Lung (tissue), 12 donors: ENCODE data around the gene AK3. TPM values are rescaled to one million over a fixed set of nuclear protein-coding genes. Genes with fewer than 3 reads are reported as not detected.
"Not testable (repeated sequence)": the region's sequence is repeated elsewhere in the genome, so short reads cannot be mapped to it uniquely, and the experiment has no call there.

Experiments
- ATAC-seq: fragments of 200-7000 bp; cut with Tn5 transposase; one replicate; pipeline ENCODE4 v1.9.1; 2020; ENCODE audit warnings: moderate number of reproducible peaks; ENCODE audit not compliant: insufficient read depth, low FRiP score
- DNase-seq, 3 donors: peaks; one replicate each; pipeline ENCODE4 v3.0.0-alpha.2; 2013 to 2017
- H3K27ac ChIP-seq, 2 donors: one replicate each; pipeline ENCODE4 v1.5.1; 2013; ENCODE audit warnings: mild to moderate bottlenecking in 2 of 2, moderate library complexity in 2 of 2, control low read depth in 1 of 2, inconsistent platforms in 1 of 2, low read depth in 1 of 2, low read length in 1 of 2
- H3K27me3 ChIP-seq, 3 donors: one replicate each; pipeline ENCODE4 v1.5.1; 2013; ENCODE audit warnings: low read length in 2 of 3; ENCODE audit not compliant: control insufficient read depth in 3 of 3, insufficient read depth in 3 of 3
- H3K36me3 ChIP-seq, 4 donors: one replicate each; pipeline ENCODE4 v1.5.1; 2013; ENCODE audit warnings: low read length in 4 of 4, mild to moderate bottlenecking in 1 of 4, moderate library complexity in 1 of 4; ENCODE audit not compliant: control insufficient read depth in 4 of 4, insufficient read depth in 4 of 4
- H3K4me1 ChIP-seq, 5 donors: one replicate each; pipeline ENCODE4 v1.5.1; 2013; ENCODE audit warnings: low read length in 5 of 5, mild to moderate bottlenecking in 2 of 5, moderate library complexity in 1 of 5; ENCODE audit not compliant: control insufficient read depth in 5 of 5, insufficient read depth in 5 of 5
- H3K4me3 ChIP-seq: one replicate; pipeline ENCODE4 v1.5.1; 2013; ENCODE audit warnings: mild to moderate bottlenecking, control low read depth, moderate library complexity
- H3K9ac ChIP-seq, 2 donors: one replicate each; pipeline ENCODE4 v1.5.1; 2013; ENCODE audit warnings: low read length in 2 of 2, control low read depth in 1 of 2; ENCODE audit not compliant: insufficient read depth in 1 of 2
- H3K9me3 ChIP-seq, 4 donors: one replicate each; pipeline ENCODE4 v1.5.1; 2013; ENCODE audit warnings: low read length in 3 of 4, mild to moderate bottlenecking in 1 of 4, moderate library complexity in 1 of 4; ENCODE audit not compliant: control insufficient read depth in 4 of 4, insufficient read depth in 3 of 4
- WGBS, 2 donors: extraction: QIAGEN DNeasy Blood & Tissue Kit; methylation state at CpG; one replicate each; pipeline ENCODE4 v1.1.7; 2013; 5-methylcytosine and 5-hydroxymethylcytosine counted together
- polyA plus RNA-seq, 2 donors: library from polyadenylated mRNA; stranded (reverse); fragments of 200-250 nt; gene quantifications; one replicate each; pipeline ENCODE4 v1.2.1, GENCODE V29; 2013
- total RNA-seq, 2 donors: library from RNA; depleted of rRNA in 1 of 2; stranded (reverse); fragments of >200 nt in 1 of 2; gene quantifications; one replicate each; pipeline ENCODE4 v1.2.1, GENCODE V29; 2014 to 2021
- TF ChIP-seq, protein P1 (sequence below): IDR thresholded peaks from 2 replicates; pipeline ENCODE4 v1.5.1; 2012; ENCODE audit warnings: mild to moderate bottlenecking; ENCODE audit errors: control extremely low read depth, extremely low read depth
- donor health status: control.
- donor health status: control.
- donor health status: Bipolar disorder and iron deficiency.
- donor health status: healthy.
- donor health status: DM: yes; HTN: yes; CAD: no.

The AK3 gene
- total and polyA plus RNA-seq, 4 donors = 22.4 to 62.7 (median 31.8) TPM

- no peaks in the 10 kb centered on the region for H3K27me3 ChIP-seq
- TF ChIP-seq, protein P1, sequence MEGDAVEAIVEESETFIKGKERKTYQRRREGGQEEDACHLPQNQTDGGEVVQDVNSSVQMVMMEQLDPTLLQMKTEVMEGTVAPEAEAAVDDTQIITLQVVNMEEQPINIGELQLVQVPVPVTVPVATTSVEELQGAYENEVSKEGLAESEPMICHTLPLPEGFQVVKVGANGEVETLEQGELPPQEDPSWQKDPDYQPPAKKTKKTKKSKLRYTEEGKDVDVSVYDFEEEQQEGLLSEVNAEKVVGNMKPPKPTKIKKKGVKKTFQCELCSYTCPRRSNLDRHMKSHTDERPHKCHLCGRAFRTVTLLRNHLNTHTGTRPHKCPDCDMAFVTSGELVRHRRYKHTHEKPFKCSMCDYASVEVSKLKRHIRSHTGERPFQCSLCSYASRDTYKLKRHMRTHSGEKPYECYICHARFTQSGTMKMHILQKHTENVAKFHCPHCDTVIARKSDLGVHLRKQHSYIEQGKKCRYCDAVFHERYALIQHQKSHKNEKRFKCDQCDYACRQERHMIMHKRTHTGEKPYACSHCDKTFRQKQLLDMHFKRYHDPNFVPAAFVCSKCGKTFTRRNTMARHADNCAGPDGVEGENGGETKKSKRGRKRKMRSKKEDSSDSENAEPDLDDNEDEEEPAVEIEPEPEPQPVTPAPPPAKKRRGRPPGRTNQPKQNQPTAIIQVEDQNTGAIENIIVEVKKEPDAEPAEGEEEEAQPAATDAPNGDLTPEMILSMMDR = no peak
- no peak overlapping the region for H3K9ac ChIP-seq
- no peaks in the 10 kb centered on the region for H3K4me1 ChIP-seq
- no peak overlapping the region for H3K4me3 ChIP-seq
- WGBS, 2 donors = 75 to 81% methylated on average over 4 of the region's 4 CpGs
- peak in 2 of 3 donors; percentile 2 to 34 for DNase-seq
- no peaks in the 10 kb centered on the region for H3K36me3 ChIP-seq
- no peak overlapping the region for H3K27ac ChIP-seq
- no peak for ATAC-seq
- H3K9me3 ChIP-seq = no peaks in the 10 kb centered on the region
These were observed 15.4 kb upstream of the AK3 start for GRCh38 chr9:4756420-4756819.

DNA sequence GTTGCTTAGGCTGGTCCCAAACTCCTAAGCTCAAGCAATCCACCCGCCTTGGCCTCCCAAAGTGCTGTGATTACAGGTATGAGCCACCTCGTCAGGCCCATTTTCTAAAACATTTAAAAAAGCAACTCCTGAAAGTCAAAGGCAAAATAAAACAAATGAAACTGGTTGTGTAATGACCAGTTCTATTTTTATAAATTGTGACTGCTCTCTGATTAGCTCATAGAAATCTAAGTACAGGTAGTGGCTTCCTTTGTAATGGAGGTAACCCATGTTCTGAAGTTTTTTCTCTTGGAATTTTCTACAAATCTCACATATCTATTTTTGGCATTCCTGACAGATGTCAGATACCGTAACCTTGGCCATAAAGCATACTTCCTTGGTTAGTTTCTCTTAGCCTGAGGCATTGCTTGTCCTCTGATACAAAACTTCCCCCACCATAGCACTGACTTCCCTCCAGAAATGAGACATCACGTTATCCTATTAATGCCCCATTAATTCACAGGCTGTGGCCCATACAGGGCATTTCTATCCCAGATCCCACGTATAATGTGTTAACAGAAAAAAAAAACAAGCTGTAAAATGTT lies 14.1 kb upstream of the AK3 start:
- Histone ChIP-seq H3K36me3 (no peaks in the 10 kb centered on the region), H3K27me3 (no peaks in the 10 kb centered on the region), H3K9ac (no peak overlapping the region), H3K9me3 (no peaks in the 10 kb centered on the region), H3K4me3 (no peak overlapping the region), H3K27ac (no peak overlapping the region), H3K4me1 (no peaks in the 10 kb centered on the region)
- TF ChIP-seq, protein P1 = no peak
- ATAC-seq = no peak
- DNase-seq = no peak
- 60 to 63% methylated on average over 5 of the region's 5 CpGs for WGBS, 2 donors

DNA sequence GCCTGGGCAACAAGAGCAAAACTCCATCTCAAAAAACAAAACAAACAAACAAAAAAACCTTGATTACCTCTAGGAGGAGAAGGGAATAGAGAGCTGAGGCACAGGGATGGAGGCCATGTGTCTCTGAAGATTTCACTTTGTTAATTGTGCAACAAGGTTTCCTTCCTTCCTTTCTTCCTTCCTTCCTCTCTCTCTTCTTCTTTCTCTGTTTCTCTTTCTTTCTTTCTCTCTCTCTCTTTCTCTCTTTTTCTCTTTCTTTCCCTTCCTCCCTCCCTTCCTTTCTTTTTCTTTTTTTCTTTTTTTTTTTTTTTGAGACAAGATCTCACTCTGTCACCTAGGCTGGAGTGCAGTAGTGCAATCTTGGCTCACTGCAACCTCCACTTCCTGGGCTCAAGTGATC lies 13.5 kb upstream of the AK3 start:
- not testable (repeated sequence) for H3K27me3 ChIP-seq, H3K9me3 ChIP-seq, H3K4me3 ChIP-seq, H3K27ac ChIP-seq, DNase-seq, H3K4me1 ChIP-seq, ATAC-seq, H3K36me3 ChIP-seq, H3K9ac ChIP-seq

DNA sequence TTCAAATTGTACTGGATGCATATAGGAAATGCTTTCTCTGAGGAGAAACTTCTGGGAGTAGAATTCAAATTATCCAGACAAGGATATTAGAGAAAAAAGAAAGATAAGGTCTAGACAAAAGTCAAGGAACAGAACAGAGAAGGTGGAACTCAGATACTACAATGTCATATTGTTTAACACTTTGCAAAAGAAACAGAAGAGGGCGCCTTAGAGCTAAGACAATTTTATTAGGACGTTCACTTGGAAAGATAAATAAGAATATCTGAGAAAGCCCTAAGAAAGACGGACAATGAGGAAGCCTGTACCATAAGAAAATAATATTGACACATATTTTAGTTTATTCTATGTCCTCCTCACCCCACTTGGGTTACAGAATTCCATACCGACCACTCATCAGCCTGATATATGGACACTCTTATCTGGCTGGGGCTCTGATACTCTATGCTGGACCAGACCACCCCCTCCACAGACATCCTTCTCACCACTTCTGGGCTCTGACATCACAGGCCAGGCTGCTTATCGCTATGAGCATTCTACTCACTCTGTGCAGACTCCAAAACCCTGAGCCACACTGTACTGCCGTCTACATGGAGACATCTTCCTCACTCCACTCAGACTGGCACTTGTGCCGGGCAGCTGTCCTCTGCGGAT lies 9.1 kb upstream of the AK3 start:
- H3K9me3 ChIP-seq = no peaks in the 10 kb centered on the region
- H3K27me3 ChIP-seq = no peaks in the 10 kb centered on the region
- DNase-seq = peak in 2 of 3 donors; percentile 65 to 66
- peak; percentile 27 for ATAC-seq
- H3K4me3 ChIP-seq = no peak overlapping the region
- no peaks in the 10 kb centered on the region for H3K4me1 ChIP-seq
- no peak overlapping the region for H3K9ac ChIP-seq
- H3K36me3 ChIP-seq = no peaks in the 10 kb centered on the region
- TF ChIP-seq, protein P1 = peak; percentile 35
- WGBS, 2 donors = 36 to 51% methylated on average over 8 of the region's 8 CpGs
- H3K27ac ChIP-seq = no peak overlapping the region
